Measurements from ENCODE around the gene ZNRF1. TPM values are rescaled to one million over a fixed set of nuclear protein-coding genes. Genes with fewer than 3 reads are reported as not detected.

The ZNRF1 gene
- total and polyA plus RNA-seq, 2 experiments from 2014 or later = 45.3 to 58.7 TPM

GRCh38 chr16:75000481-75001081 lies 1.8 kb downstream of the ZNRF1 start:
- H3K36me3 ChIP-seq = no peaks in the 10 kb centered on the region
- peak overlapping the region; percentile 77 for H3K4me3 ChIP-seq
- no peak for TF ChIP-seq CTCF (IDR thresholded peaks at IDR 0.05; ENCODE audit: low read depth, low read length)
- no peaks in the 10 kb centered on the region for H3K9me3 ChIP-seq (ENCODE audit: low read depth)
- DNase-seq (ENCODE audit: low read depth in 1 of 2, low spot score in 1 of 2) = peak; percentile 18 to 29
- peaks cover 39% of the 10 kb centered on the region for H3K4me1 ChIP-seq (ENCODE audit: low read depth)
- no peaks in the 10 kb centered on the region for H3K27me3 ChIP-seq
- H3K27ac ChIP-seq = no peak overlapping the region

- H3K4me3 ChIP-seq = no peak overlapping the region
- H3K27me3 ChIP-seq = no peaks in the 10 kb centered on the region
- DNase-seq (ENCODE audit: low read depth in 1 of 2, low spot score in 1 of 2) = peak in 1 of 2 donors; percentile 63
- H3K4me1 ChIP-seq (ENCODE audit: low read depth) = peaks cover 42% of the 10 kb centered on the region
- no peaks in the 10 kb centered on the region for H3K9me3 ChIP-seq (ENCODE audit: low read depth)
- peak overlapping the region; percentile 88 for H3K27ac ChIP-seq
- TF ChIP-seq CTCF (IDR thresholded peaks at IDR 0.05; ENCODE audit: low read depth, low read length) = no peak
- H3K36me3 ChIP-seq = no peaks in the 10 kb centered on the region
Observed at GRCh38 chr16:75002474-75002873, 3.6 kb downstream of the ZNRF1 start.

GRCh38 chr16:75003931-75004330 lies 5.1 kb downstream of the ZNRF1 start:
- DNase-seq (ENCODE audit: low read depth in 1 of 2, low spot score in 1 of 2) = no peak
- H3K27ac ChIP-seq = peak overlapping the region; percentile 88

GRCh38 chr16:75004460-75004859 lies 5.6 kb downstream of the ZNRF1 start:
- Histone ChIP-seq H3K27me3 (no peaks in the 10 kb centered on the region), H3K27ac (no peak overlapping the region), H3K36me3 (no peaks in the 10 kb centered on the region), H3K4me1 (ENCODE audit: low read depth) (peaks cover 43% of the 10 kb centered on the region), H3K9me3 (ENCODE audit: low read depth) (no peaks in the 10 kb centered on the region), H3K4me3 (no peak overlapping the region)
- no peak for DNase-seq (ENCODE audit: low read depth in 1 of 2, low spot score in 1 of 2)
- no peak for TF ChIP-seq CTCF (IDR thresholded peaks at IDR 0.05; ENCODE audit: low read depth, low read length)

More at GRCh38 chr16:75003931-75004330, 5.1 kb downstream of the ZNRF1 start:
- Histone ChIP-seq H3K4me1 (ENCODE audit: low read depth) (peaks cover 43% of the 10 kb centered on the region), H3K27me3 (no peaks in the 10 kb centered on the region), H3K4me3 (no peak overlapping the region), H3K36me3 (no peaks in the 10 kb centered on the region), H3K9me3 (ENCODE audit: low read depth) (no peaks in the 10 kb centered on the region)
- no peak for TF ChIP-seq CTCF (IDR thresholded peaks at IDR 0.05; ENCODE audit: low read depth, low read length)

- no peak for DNase-seq (ENCODE audit: low read depth in 1 of 2, low spot score in 1 of 2)
- no peaks in the 10 kb centered on the region for H3K36me3 ChIP-seq
- peaks cover 38% of the 10 kb centered on the region for H3K4me1 ChIP-seq (ENCODE audit: low read depth)
- H3K27me3 ChIP-seq = no peaks in the 10 kb centered on the region
- H3K9me3 ChIP-seq (ENCODE audit: low read depth) = no peaks in the 10 kb centered on the region
- H3K27ac ChIP-seq = no peak overlapping the region
- no peak overlapping the region for H3K4me3 ChIP-seq
- TF ChIP-seq CTCF (IDR thresholded peaks at IDR 0.05; ENCODE audit: low read depth, low read length) = no peak
Observed at GRCh38 chr16:75005697-75006096, 6.9 kb downstream of the ZNRF1 start.
